Mucosa of stomach (tissue), 1 donor: ENCODE measurements around the gene SELENON.

ENCODE experiments used
- H3K27me3 ChIP-seq: one replicate; pipeline ENCODE4 v1.7.0; 2013; ENCODE audit warnings: mild to moderate bottlenecking, low read length; ENCODE audit not compliant: control insufficient read depth, insufficient read depth
- H3K36me3 ChIP-seq: one replicate; pipeline ENCODE4 v1.7.0; 2013; ENCODE audit warnings: low read length; ENCODE audit not compliant: control insufficient read depth, insufficient read depth
- H3K4me1 ChIP-seq: one replicate; pipeline ENCODE4 v1.7.0; 2013; ENCODE audit warnings: mild to moderate bottlenecking, low read length; ENCODE audit not compliant: control insufficient read depth, insufficient read depth
- H3K4me3 ChIP-seq: one replicate; pipeline ENCODE4 v1.7.0; 2013; ENCODE audit warnings: low read length
- H3K9ac ChIP-seq: one replicate; pipeline ENCODE4 v1.7.0; 2013; ENCODE audit warnings: mild to moderate bottlenecking, low read length, moderate library complexity
- H3K9me3 ChIP-seq: one replicate; pipeline ENCODE4 v1.7.0; 2013; ENCODE audit warnings: mild to moderate bottlenecking, low read length, moderate library complexity; ENCODE audit not compliant: control insufficient read depth
- donor health status: Pancreatic carcinoma.

The SELENON gene, protein sequence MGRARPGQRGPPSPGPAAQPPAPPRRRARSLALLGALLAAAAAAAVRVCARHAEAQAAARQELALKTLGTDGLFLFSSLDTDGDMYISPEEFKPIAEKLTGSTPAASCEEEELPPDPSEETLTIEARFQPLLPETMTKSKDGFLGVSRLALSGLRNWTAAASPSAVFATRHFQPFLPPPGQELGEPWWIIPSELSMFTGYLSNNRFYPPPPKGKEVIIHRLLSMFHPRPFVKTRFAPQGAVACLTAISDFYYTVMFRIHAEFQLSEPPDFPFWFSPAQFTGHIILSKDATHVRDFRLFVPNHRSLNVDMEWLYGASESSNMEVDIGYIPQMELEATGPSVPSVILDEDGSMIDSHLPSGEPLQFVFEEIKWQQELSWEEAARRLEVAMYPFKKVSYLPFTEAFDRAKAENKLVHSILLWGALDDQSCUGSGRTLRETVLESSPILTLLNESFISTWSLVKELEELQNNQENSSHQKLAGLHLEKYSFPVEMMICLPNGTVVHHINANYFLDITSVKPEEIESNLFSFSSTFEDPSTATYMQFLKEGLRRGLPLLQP

DNA sequence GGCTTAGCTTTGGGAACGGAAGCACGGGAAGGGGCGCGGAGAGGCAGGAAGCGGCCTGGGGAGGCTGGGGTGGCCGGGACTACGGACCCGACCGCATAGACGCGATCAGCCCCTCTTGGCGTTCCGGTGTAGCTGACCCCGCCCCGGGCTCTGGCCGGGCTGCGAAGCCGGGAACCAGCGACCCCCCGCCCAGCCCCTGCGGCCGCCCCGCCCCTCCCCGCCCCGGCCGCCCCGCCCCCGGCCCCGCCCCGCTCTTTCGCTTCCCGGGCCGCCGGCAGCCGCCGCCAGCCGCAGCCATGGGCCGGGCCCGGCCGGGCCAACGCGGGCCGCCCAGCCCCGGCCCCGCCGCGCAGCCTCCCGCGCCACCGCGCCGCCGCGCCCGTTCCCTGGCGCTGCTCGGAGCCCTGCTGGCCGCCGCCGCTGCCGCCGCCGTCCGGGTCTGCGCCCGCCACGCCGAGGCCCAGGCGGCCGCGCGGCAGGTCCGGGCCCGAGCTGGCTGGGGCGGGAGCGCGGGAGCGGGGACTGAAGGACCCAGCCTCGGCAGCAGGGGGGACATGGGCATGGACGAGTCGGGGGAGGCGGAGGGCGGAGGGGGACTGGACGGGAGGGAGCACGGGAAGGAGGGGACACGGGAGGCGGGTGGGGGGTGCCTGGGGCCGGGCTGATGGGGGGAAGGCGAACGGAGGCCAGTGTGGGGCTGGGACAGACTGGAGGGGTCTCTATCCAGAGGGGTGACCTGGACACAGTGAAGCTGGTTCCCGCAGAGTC is at the start of gene SELENON:
Gene SELENON, plus strand, starts transcription at position 259 of the 768 bp plus-strand sequence. Its CDS starts 38 bp downstream, at position 297.
- Histone ChIP-seq H3K36me3 (no peaks in the 10 kb centered on the region), H3K4me1 (peaks cover 31% of the 10 kb centered on the region), H3K27me3 (no peaks in the 10 kb centered on the region), H3K9ac (peak within 1 kb of the TSS; percentile 81), H3K9me3 (no peaks in the 10 kb centered on the region), H3K4me3 (no peak within 1 kb of the TSS)

DNA sequence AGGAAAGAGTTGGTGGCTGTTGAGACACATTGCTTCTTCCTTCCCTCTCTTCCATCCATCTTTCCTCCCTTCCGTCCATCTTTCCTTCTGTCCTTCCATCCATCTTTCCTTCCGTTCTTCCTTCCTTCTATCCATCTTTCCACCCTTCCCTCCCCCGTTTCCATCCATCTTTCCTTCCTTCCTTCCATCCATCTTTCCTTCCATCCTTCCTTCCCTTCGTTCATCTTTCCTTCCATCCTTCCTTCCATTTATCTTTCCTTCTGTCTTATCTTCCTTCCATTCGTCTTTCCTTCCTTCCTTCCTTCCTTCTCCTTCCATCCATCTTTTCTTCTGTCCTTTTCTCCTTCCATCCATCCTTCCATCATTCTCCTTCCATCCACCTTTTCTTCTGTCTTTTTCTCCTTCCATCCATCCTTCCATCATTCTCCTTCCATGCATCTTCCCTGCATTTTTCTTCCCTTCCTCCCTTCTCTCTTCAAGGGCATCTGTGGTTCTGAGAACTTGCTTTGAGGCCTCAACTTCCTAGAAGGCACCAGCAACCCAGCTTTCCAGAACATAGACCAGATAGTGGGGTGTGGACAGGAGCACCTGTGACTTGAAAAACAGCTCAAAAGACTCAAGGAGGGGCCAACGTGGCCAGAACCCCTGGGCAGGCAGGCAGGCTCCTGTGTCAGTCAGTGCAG is 48.9 kb upstream of the SELENON start:
- Histone ChIP-seq H3K36me3 (no peaks in the 10 kb centered on the region), H3K4me1 (no peaks in the 10 kb centered on the region), H3K9ac (no peak overlapping the region), H3K27me3 (no peaks in the 10 kb centered on the region), H3K4me3 (no peak overlapping the region), H3K9me3 (no peaks in the 10 kb centered on the region)

DNA sequence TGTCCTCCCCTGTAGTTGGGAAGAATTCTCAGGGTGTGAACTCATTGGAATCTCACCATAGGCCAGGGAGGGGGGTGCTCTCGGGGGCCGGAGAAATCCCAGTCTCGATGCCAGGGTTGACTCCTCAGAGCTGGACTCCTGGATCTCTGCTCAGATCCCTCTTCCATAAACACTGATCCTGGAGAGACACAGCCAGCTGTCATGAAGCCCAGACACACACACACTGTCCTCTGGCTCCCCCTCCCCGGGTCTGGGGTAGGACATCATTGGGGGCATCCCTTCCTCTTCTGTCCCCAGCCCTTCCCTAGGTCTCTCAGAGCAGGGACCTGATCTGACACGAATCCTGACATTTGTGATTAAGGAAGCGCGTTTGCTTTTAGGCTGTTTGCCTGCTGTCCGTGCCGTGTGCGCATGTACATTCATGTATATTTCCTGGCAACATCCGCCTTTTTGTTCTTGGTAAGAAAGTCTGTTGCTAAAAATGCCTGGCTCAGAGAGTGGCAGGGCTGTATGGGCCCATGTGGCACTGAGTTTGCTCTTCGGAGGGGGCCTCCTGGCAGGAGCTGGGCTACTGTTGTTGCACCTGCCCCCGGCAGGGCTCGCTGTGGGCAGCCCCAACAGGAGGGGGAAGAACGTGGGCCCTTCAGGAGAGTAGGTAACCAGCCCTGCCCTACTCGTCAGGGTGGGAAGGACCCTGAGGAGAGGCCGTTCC is 45.4 kb upstream of the SELENON start:
- Histone ChIP-seq H3K36me3 (no peaks in the 10 kb centered on the region), H3K4me3 (no peak overlapping the region), H3K4me1 (no peaks in the 10 kb centered on the region), H3K27me3 (no peaks in the 10 kb centered on the region), H3K9ac (no peak overlapping the region), H3K9me3 (no peaks in the 10 kb centered on the region)

DNA sequence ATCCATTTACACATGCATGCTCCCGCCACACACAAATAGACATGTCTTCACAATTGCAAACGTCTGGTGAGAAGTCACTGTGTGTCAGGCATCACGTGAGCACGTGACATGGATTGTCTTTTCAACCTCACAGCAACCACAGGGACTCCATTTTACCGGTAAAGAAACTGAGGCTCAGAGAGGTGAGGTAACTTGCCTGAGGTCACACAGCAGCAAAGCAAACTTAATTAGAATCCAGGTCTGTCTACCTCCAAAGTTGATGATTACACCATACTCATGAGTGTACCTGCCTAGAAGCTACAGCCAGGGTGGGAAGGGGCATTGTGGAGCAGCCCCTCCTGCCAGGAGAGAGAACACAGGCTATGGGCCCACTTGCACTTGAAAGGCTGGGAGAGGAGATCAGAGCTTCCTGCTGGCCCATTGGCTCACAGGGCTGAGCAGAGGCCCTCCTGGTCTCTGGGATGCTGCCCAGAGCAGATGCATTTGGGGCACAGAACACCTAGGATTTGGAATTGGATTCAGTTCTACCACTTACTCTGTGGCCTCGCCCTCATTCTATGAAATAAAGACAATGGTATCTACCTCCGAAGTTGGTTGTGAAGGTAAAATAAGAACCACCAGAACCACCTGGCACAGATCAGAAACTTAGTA is 44.4 kb upstream of the SELENON start:
- Histone ChIP-seq H3K4me1 (no peaks in the 10 kb centered on the region), H3K27me3 (no peaks in the 10 kb centered on the region), H3K9ac (no peak overlapping the region), H3K4me3 (no peak overlapping the region), H3K36me3 (no peaks in the 10 kb centered on the region), H3K9me3 (no peaks in the 10 kb centered on the region)

DNA sequence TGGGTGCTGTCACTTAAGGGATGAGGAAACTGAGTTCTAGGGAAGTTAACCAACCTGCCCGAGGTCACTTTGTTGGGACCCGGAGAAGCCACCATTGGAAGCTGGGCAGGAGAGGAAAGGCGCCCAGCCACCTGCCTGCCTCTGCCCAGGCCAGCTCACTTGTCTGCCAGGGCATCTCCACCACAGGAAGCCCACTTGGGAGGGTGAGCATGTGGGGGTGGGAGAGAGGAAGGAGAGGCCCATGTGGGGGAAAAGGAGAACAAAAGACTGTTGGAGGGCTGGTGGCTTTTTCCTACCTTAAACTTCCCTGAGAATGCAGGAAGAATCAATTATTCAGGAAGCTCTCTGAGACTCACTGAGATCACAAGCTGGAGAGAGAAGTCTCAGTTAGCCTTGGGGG is 43.8 kb upstream of the SELENON start:
- H3K4me1 ChIP-seq, result no peaks in the 10 kb centered on the region
- no peak overlapping the region for H3K9ac ChIP-seq
- H3K9me3 ChIP-seq, result no peaks in the 10 kb centered on the region
- H3K36me3 ChIP-seq, result no peaks in the 10 kb centered on the region
- H3K4me3 ChIP-seq, result no peak overlapping the region
- H3K27me3 ChIP-seq, result no peaks in the 10 kb centered on the region

DNA sequence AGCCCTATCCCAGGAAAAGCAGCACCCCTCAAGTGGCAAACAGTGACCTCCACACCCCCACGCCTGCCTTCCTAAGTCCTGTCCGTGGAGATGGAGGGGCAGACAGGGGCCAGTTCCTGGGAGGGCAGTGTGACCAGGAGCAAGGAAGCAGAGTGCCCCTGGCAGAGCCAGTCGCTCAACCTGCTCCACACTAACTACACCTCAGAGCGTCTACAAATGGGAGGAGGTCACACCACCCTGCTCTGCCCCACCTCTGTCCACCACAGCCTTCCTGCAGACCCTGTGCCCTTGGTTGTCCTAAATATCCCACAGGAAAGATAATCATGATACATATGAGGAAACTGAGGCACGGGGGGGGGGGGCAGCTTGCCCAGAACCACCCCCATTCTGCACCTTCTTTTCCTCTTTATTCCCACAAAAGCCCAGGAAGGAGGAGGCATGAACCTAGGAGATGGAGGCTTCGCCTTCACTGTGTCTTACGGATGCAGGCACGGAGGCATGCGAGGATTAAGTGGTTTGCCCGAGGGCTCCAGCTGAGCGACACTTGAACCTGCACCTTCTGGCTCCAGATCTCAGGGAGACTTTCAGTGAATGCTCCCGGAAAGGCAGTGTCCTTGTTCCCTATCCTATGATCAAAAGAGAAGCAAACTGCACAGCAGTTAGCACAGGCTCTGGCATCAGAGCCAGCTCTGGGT is 42.7 kb upstream of the SELENON start:
- no peaks in the 10 kb centered on the region for H3K9me3 ChIP-seq
- no peaks in the 10 kb centered on the region for H3K36me3 ChIP-seq
- no peaks in the 10 kb centered on the region for H3K27me3 ChIP-seq
- H3K4me3 ChIP-seq, result no peak overlapping the region
- H3K4me1 ChIP-seq, result no peaks in the 10 kb centered on the region
- no peak overlapping the region for H3K9ac ChIP-seq

DNA sequence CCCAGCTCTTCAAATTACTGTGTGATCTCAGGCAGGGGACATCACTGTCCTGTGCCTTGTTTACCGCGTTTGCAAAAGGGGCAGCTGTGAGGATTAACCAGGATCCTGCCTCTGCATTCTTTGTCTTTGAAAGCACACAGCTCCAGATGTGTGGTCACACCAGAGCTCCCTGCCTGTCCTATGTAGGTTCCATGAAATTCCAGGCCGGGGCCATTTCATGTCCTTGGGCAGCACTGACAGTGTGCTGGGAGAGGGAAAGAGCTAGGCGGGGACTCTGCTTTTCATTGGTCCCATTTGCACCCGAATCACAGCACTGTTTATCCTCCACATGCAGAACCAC is 42.2 kb upstream of the SELENON start:
- Histone ChIP-seq H3K4me3 (no peak overlapping the region), H3K4me1 (no peaks in the 10 kb centered on the region), H3K36me3 (no peaks in the 10 kb centered on the region), H3K9ac (no peak overlapping the region), H3K9me3 (no peaks in the 10 kb centered on the region), H3K27me3 (no peaks in the 10 kb centered on the region)

DNA sequence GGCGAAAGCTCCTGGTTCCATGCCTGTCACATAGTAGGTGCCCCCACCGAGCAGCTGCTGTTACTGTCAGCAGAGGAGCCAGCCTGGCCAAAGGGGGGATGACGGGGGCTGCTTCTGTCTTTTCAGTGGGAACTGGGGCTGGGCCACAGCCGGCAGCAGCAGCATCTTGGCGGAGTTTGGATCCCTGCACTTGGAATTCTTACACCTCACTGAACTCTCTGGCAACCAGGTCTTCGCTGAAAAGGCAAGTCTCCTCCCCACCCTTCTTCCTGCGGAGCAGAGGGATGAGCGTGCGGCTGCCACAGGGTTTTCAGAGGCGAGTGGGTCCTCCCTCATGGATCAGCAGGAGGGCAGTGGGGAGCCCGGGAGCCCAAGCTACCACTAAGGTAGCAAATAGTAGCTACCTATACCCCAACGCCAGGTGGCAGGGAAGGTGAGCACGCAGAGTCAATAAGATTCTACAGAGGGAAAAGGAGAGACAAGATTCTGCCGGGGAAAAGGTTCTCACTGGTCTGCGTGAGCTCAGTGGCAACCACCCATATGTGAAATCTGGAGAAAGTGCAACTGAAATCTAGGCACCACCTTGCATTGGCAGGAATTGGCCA is 41.4 kb upstream of the SELENON start:
- H3K4me1 ChIP-seq, result no peaks in the 10 kb centered on the region
- H3K36me3 ChIP-seq, result no peaks in the 10 kb centered on the region
- no peak overlapping the region for H3K9ac ChIP-seq
- no peaks in the 10 kb centered on the region for H3K9me3 ChIP-seq
- no peak overlapping the region for H3K4me3 ChIP-seq
- H3K27me3 ChIP-seq, result no peaks in the 10 kb centered on the region

DNA sequence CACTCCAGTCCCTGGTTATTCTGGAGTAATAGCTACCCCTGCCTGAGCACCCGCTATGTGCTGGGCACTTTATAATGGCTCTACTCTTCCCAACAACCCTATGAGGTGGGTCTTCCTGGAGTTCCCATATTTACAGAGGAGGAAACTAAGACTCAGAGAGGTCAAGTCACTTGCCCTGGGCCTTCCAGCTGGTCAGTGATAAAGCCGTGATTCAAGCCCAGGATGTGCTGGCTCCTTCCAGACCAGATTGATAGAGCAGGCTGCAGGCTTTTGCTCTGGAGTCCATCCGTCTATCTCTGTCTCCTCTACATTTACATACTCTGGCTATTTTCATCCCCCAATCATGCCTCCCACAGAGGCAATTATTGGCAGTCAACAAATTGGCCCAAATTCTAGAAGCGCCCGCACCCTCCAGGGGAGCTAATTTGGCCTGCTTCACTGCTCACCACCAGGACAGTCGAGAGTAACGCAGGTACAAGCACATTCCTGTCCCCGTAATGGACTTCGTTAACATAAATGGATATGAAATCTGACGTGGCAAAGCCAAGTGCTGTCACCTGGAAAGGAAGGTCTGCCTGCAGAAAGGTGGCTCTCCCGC is 39.8 kb upstream of the SELENON start:
- Histone ChIP-seq H3K9ac (no peak overlapping the region), H3K4me3 (no peak overlapping the region), H3K36me3 (no peaks in the 10 kb centered on the region), H3K27me3 (no peaks in the 10 kb centered on the region), H3K9me3 (no peaks in the 10 kb centered on the region), H3K4me1 (no peaks in the 10 kb centered on the region)

DNA sequence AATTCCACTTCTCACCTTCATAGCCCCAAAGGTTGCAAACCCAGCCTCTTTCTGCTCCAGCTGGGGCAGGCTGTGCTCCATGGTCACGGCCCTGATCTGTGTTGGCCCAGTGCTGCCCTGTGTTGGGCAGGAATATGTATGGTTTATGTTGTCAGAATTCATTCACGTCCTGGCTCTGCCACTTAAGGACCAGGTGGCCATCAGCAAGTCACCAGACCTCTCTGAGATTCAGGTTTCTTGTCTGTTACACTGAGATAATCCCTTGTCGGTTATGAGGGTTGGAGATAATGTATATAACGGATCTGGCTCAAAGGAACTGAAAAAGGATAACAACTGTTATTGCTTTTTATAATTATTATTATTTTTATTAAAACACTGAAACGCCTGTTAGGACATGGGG is 39.1 kb upstream of the SELENON start:
- H3K4me3 ChIP-seq, result no peak overlapping the region
- no peaks in the 10 kb centered on the region for H3K9me3 ChIP-seq
- H3K9ac ChIP-seq, result no peak overlapping the region
- H3K36me3 ChIP-seq, result no peaks in the 10 kb centered on the region
- H3K27me3 ChIP-seq, result no peaks in the 10 kb centered on the region
- no peaks in the 10 kb centered on the region for H3K4me1 ChIP-seq
